ENCODE data around the gene AGBL4. TPM values are rescaled to one million over a fixed set of nuclear protein-coding genes. Genes with fewer than 3 reads are reported as not detected.

Gene AGBL4
- total and polyA plus RNA-seq, 2 of the 4 experiments (the other 2 are of a cell fraction), result not detected

DNA sequence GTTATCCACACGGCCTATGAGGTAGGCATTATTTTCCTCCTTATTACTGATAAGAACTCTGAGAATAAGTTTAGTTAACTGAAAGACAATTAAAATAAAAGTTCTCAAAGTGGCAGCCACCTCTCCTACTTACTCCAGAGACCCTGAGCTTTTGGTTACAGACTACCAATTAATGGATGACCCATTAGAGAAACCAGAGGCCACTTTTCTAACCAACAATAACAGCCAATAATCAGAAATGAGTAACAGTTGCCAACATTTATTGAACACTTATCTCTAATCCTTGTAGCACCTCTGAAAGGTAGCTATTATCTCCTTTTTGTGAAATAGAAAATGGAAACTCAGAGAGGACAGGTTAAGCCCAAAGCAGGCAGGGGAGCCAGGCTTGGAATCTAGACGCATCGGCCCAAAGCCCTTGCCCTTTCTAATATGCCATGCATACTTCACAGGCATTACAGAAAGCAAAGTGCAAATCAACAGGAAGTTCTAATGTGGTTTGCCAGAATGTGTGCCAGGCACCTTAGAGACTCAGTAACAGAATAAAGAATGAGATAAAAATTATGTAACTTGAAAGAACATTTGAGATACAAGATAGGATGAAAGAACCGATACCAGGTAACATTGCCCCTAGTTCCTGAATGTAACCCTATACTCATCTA lies 1297.1 kb downstream of the AGBL4 start:
- Histone ChIP-seq H4K5ac (ENCODE audit: low read depth, low read length) (no peak overlapping the region), H4K8ac (ENCODE audit: low read depth in 2 of 2, low read length in 2 of 2) (no peak overlapping the region), H2AFZ (replicated peaks; ENCODE audit: low read length, poor library complexity) (no peak overlapping the region), H3K36me3 (ENCODE audit: control insufficient read depth, insufficient read depth, low read length) (no peaks in the 10 kb centered on the region), H3K4me3 (ENCODE audit: insufficient read depth, low read depth, low read length) (no peak overlapping the region), H3K4ac (ENCODE audit: low read depth, low read length) (no peak overlapping the region), H3K4me2 (ENCODE audit: low read depth, low read length) (no peak overlapping the region), H2BK15ac (ENCODE audit: low read depth, low read length) (no peak overlapping the region), H3K27me3 (ENCODE audit: control insufficient read depth, insufficient read depth, low read length) (no peaks in the 10 kb centered on the region), H3K4me1 (ENCODE audit: control insufficient read depth, insufficient read depth, low read length) (no peaks in the 10 kb centered on the region), H3K9me1 (ENCODE audit: insufficient read depth, low read length) (no peaks in the 10 kb centered on the region), H4K20me1 (ENCODE audit: insufficient read depth, low read length) (no peaks in the 10 kb centered on the region), H2BK120ac (ENCODE audit: low read depth, low read length) (no peak overlapping the region), H3K9ac (ENCODE audit: low read depth, low read length) (no peak overlapping the region), H2AK5ac (ENCODE audit: low read depth, low read length) (no peak overlapping the region), H2BK5ac (ENCODE audit: low read depth, low read length, poor library complexity, severe bottlenecking) (no peak overlapping the region), H3K23ac (ENCODE audit: low read depth, low read length) (no peak overlapping the region), H2BK20ac (ENCODE audit: low read depth, low read length) (no peak overlapping the region), H4K91ac (ENCODE audit: insufficient read depth, low read depth, low read length) (no peak overlapping the region), H3K9me3 (ENCODE audit: control insufficient read depth, insufficient read depth, low read length) (no peaks in the 10 kb centered on the region), H3K18ac (ENCODE audit: low read depth, low read length) (no peak overlapping the region), H3K27ac (ENCODE audit: insufficient read depth, low read length) (no peak overlapping the region), H3K79me1 (ENCODE audit: low read depth in 1 of 2, low read length in 2 of 2) (no peaks in the 10 kb centered on the region), H3K56ac (ENCODE audit: extremely low read depth, insufficient read depth, low read length) (no peak overlapping the region), H3K14ac (replicated peaks; ENCODE audit: low read depth, low read length) (no peak overlapping the region), H2AK9ac (replicated peaks; ENCODE audit: low read depth, low read length, poor library complexity) (no peak overlapping the region)
- TF ChIP-seq MAFK (IDR thresholded peaks at IDR 0.05; ENCODE audit: low read depth, low read length) (no peak), RAD21 (IDR thresholded peaks at IDR 0.05; ENCODE audit: low read length) (no peak), POLR2A (IDR thresholded peaks at IDR 0.05; ENCODE audit: low read depth, low read length) (no peak), FOS (IDR thresholded peaks at IDR 0.05; ENCODE audit: low read depth, low read length) (no peak), RCOR1 (IDR thresholded peaks at IDR 0.05; ENCODE audit: insufficient replicate concordance, low read length) (no peak), NFE2L2 (IDR thresholded peaks at IDR 0.05; ENCODE audit: low read depth, low read length) (no peak), SMC3 (IDR thresholded peaks at IDR 0.05; ENCODE audit: low read depth, low read length) (no peak), CEBPB (IDR thresholded peaks at IDR 0.05; ENCODE audit: low read depth, low read length) (no peak), CHD1 (IDR thresholded peaks at IDR 0.05; ENCODE audit: low read depth, low read length) (no peak), MXI1 (IDR thresholded peaks at IDR 0.05; ENCODE audit: borderline replicate concordance, low read depth, low read length) (no peak), MAZ (IDR thresholded peaks at IDR 0.05; ENCODE audit: borderline replicate concordance, low read depth, low read length) (no peak), RFX5 (IDR thresholded peaks at IDR 0.05; ENCODE audit: low read depth, low read length) (no peak), BHLHE40 (IDR thresholded peaks at IDR 0.05; ENCODE audit: low read depth, low read length) (no peak)
- TF ChIP-seq, protein P1, sequence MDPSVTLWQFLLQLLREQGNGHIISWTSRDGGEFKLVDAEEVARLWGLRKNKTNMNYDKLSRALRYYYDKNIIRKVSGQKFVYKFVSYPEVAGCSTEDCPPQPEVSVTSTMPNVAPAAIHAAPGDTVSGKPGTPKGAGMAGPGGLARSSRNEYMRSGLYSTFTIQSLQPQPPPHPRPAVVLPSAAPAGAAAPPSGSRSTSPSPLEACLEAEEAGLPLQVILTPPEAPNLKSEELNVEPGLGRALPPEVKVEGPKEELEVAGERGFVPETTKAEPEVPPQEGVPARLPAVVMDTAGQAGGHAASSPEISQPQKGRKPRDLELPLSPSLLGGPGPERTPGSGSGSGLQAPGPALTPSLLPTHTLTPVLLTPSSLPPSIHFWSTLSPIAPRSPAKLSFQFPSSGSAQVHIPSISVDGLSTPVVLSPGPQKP (IDR thresholded peaks at IDR 0.05; ENCODE audit: borderline replicate concordance, low read depth, low read length), result no peak
- TF ChIP-seq, protein P2, sequence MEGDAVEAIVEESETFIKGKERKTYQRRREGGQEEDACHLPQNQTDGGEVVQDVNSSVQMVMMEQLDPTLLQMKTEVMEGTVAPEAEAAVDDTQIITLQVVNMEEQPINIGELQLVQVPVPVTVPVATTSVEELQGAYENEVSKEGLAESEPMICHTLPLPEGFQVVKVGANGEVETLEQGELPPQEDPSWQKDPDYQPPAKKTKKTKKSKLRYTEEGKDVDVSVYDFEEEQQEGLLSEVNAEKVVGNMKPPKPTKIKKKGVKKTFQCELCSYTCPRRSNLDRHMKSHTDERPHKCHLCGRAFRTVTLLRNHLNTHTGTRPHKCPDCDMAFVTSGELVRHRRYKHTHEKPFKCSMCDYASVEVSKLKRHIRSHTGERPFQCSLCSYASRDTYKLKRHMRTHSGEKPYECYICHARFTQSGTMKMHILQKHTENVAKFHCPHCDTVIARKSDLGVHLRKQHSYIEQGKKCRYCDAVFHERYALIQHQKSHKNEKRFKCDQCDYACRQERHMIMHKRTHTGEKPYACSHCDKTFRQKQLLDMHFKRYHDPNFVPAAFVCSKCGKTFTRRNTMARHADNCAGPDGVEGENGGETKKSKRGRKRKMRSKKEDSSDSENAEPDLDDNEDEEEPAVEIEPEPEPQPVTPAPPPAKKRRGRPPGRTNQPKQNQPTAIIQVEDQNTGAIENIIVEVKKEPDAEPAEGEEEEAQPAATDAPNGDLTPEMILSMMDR (conservative IDR thresholded peaks at IDR 0.05; ENCODE audit: low read depth, low read length), result no peak
- TF ChIP-seq, protein P3, sequence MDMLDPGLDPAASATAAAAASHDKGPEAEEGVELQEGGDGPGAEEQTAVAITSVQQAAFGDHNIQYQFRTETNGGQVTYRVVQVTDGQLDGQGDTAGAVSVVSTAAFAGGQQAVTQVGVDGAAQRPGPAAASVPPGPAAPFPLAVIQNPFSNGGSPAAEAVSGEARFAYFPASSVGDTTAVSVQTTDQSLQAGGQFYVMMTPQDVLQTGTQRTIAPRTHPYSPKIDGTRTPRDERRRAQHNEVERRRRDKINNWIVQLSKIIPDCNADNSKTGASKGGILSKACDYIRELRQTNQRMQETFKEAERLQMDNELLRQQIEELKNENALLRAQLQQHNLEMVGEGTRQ (IDR thresholded peaks at IDR 0.05; ENCODE audit: low read depth, low read length), result no peak
- ChIA-PET CTCF (no interaction called here), POLR2A (ENCODE audit: unreplicated experiment) (no interaction called here)
- ATAC-seq (ENCODE audit: low read depth) (no peak), DNase-seq (no peak)
- dilution Hi-C loops (cut with HindIII; ENCODE audit: low sequenced_read_pairs, unreplicated experiment) (no loop called here), in situ Hi-C loops (cut with MboI; ENCODE audit: low sequenced_read_pairs) (no loop called here), intact Hi-C loops (cut with micrococcal nuclease) (no loop called here)
- no CpG with 5 or more reads among the region's 4 CpGs for WGBS, 2 experiments (ENCODE audit: extremely low coverage in 2 of 2, insufficient read length in 1 of 2)
- BruUV-seq (replicated peaks), result no TSS peak
